GM19468 (cell line): Measurements from ENCODE around the gene INTS2.
"Not testable (repeated sequence)": the region's sequence is repeated elsewhere in the genome, so short reads cannot be mapped to it uniquely, and the experiment has no call there.

ENCODE experiments used
- ATAC-seq: cut with Tn5 transposase; IDR thresholded peaks from one replicate; pipeline ENCODE4 v1.9.1; 2021; ENCODE audit warnings: mild to moderate bottlenecking, moderate library complexity, moderate number of reproducible peaks; ENCODE audit not compliant: unreplicated experiment; ENCODE audit errors: extremely low read depth

Gene INTS2

GRCh38 chr17:61860397-61860796 lies 67.4 kb downstream of the INTS2 start:
- ATAC-seq, result not testable (repeated sequence)

- no peak for ATAC-seq
Measured at GRCh38 chr17:61856035-61856434, 71.7 kb downstream of the INTS2 start.

- ATAC-seq, result no peak
Measured at GRCh38 chr17:61852857-61853256, 74.9 kb downstream of the INTS2 start.

GRCh38 chr17:61849674-61850073 lies 78.1 kb downstream of the INTS2 start:
- no peak for ATAC-seq

- no peak for ATAC-seq
Measured at GRCh38 chr17:61848896-61849295, 78.9 kb downstream of the INTS2 start.

- no peak for ATAC-seq
Measured at GRCh38 chr17:61848247-61848646, 79.5 kb downstream of the INTS2 start.

- ATAC-seq, result no peak
Measured at GRCh38 chr17:61847659-61848058, 80.1 kb downstream of the INTS2 start.

- ATAC-seq, result no peak
Measured at GRCh38 chr17:61846761-61847375, 80.9 kb downstream of the INTS2 start.

GRCh38 chr17:61846088-61846487 lies 81.7 kb downstream of the INTS2 start:
- ATAC-seq, result no peak

GRCh38 chr17:61843435-61843834 lies 84.3 kb downstream of the INTS2 start:
- no peak for ATAC-seq

GRCh38 chr17:61842899-61843298 lies 84.9 kb downstream of the INTS2 start:
- no peak for ATAC-seq

- no peak for ATAC-seq
Measured at GRCh38 chr17:61839300-61839786, 88.4 kb downstream of the INTS2 start.

- ATAC-seq, result no peak
Measured at GRCh38 chr17:61837175-61838051, 90.4 kb downstream of the INTS2 start.

- ATAC-seq, result no peak
Measured at GRCh38 chr17:61836266-61837174, 91.3 kb downstream of the INTS2 start.

GRCh38 chr17:61835606-61836005 lies 92.2 kb downstream of the INTS2 start:
- ATAC-seq, result no peak

GRCh38 chr17:61834610-61835009 lies 93.2 kb downstream of the INTS2 start:
- ATAC-seq, result no peak

- ATAC-seq, result no peak
Measured at GRCh38 chr17:61833536-61834193, 94.1 kb downstream of the INTS2 start.

- ATAC-seq, result no peak
Measured at GRCh38 chr17:61832463-61832862, 95.3 kb downstream of the INTS2 start.

- ATAC-seq, result no peak
Measured at GRCh38 chr17:61831099-61831498, 96.7 kb downstream of the INTS2 start.

- no peak for ATAC-seq
Measured at GRCh38 chr17:61828694-61829093, 99.1 kb downstream of the INTS2 start.
